K562 (cell line): ENCODE measurements around the gene PRELID1. TPM values are rescaled to one million over a fixed set of nuclear protein-coding genes. Genes with fewer than 3 reads are reported as not detected.

Experiments used
- C11orf30 ChIP-seq: fragments of 450-650 bp; IDR thresholded peaks from 2 replicates; pipeline ENCODE4 v1.6.1; 2016; ENCODE audit warnings: low read depth, mild to moderate bottlenecking
- ELF1 ChIP-seq: fragments of 200-800 bp; sonication (Bioruptor generic); IDR thresholded peaks from 2 replicates; pipeline ENCODE4 v1.6.1; 2016; ENCODE audit warnings: missing genetic modification characterization, missing compliant biosample characterization
- ESRRA ChIP-seq: fragments of 450-650 bp; IDR thresholded peaks from 2 replicates; pipeline ENCODE4 v1.6.1; 2014; ENCODE audit warnings: low read depth, mild to moderate bottlenecking, moderate library complexity, borderline replicate concordance
- FIP1L1 ChIP-seq: fragments of 200-400 bp; formaldehyde crosslinking; IDR thresholded peaks from 2 replicates; pipeline ENCODE4 v1.6.1; 2018; ENCODE audit warnings: mild to moderate bottlenecking, low read depth, low read length; ENCODE audit not compliant: poor library complexity, severe bottlenecking
- HNRNPUL1 ChIP-seq: fragments of 200-400 bp; formaldehyde crosslinking; IDR thresholded peaks from 2 replicates; pipeline ENCODE4 v1.6.1; 2017; ENCODE audit warnings: low read length
- IFI16 ChIP-seq: fragments of 250-450 bp; sonication (Bioruptor Pico); IDR thresholded peaks from 2 replicates; pipeline ENCODE4 v2.1.2; 2022; ENCODE audit warnings: mild to moderate bottlenecking, inconsistent platforms
- KAT7 ChIP-seq: sonication (generic); formaldehyde crosslinking; IDR thresholded peaks from 2 replicates; pipeline ENCODE4 v1.8.0; 2022; ENCODE audit warnings: missing genetic modification reagents, mild to moderate bottlenecking, borderline replicate concordance
- L3MBTL2 ChIP-seq: fragments of 450-650 bp; IDR thresholded peaks from 2 replicates; pipeline ENCODE4 v1.6.1; 2016; ENCODE audit warnings: mild to moderate bottlenecking, moderate library complexity
- NFATC3 ChIP-seq: fragments of 450-650 bp; IDR thresholded peaks from 2 replicates; pipeline ENCODE4 v1.6.1; 2017; ENCODE audit warnings: mild to moderate bottlenecking
- NFRKB ChIP-seq: fragments of 450-650 bp; IDR thresholded peaks from 2 replicates; pipeline ENCODE4 v1.6.1; 2016; ENCODE audit warnings: low read depth
- TARDBP ChIP-seq: fragments of 450-650 bp; IDR thresholded peaks from 2 replicates; pipeline ENCODE4 v1.6.1; 2016
- THAP12 ChIP-seq: fragments of 250-450 bp; sonication (Bioruptor Pico); IDR thresholded peaks from 2 replicates; pipeline ENCODE4 v1.9.0; 2021; ENCODE audit warnings: mild to moderate bottlenecking, inconsistent platforms
- ZFP91 ChIP-seq: sonication (generic); formaldehyde crosslinking; IDR thresholded peaks from 2 replicates; pipeline ENCODE4 v1.8.0; 2022; ENCODE audit warnings: mild to moderate bottlenecking, missing genetic modification reagents
- polyA plus RNA-seq, 8 experiments: library from polyadenylated mRNA; depleted of rRNA in 4 of 8; stranded (reverse) in 5 of 8; unstranded in 3 of 8; fragments of >200 nt; fragmentation: Nextera tagmentation in 2 of 8; fragmentation: Illumina TruSeq in 1 of 8; extraction: Ambion mirVana in 2 of 8; extraction: Trizol in 1 of 8; gene quantifications; 2 replicates each; pipeline versions ENCODE4 v1.2.1 to v1.2.3, GENCODE V29; 2011 to 2014; ENCODE audit warnings: inconsistent platforms in 1 of 8, missing spikeins in 1 of 8
- total RNA-seq, 7 experiments: library from RNA; depleted of rRNA in 6 of 7; stranded (reverse); fragments of >200 nt in 6 of 7; fragmentation: Illumina TruSeq in 2 of 7; extraction: Trizol in 2 of 7; gene quantifications; 2 replicates each; pipeline versions ENCODE4 v1.2.1 to v1.2.3, GENCODE V29; 2011 to 2021; ENCODE audit warnings: low replicate concordance in 1 of 7
- TF ChIP-seq, protein P1 (sequence below), 2 experiments: IDR thresholded peaks; 2 replicates each; pipeline ENCODE4 v1.6.1; 2011; ENCODE audit warnings: borderline replicate concordance in 1 of 2, control low read depth in 1 of 2, low read depth in 1 of 2, low read length in 1 of 2, mild to moderate bottlenecking in 1 of 2, mixed read lengths in 1 of 2, moderate library complexity in 1 of 2; ENCODE audit not compliant: insufficient read depth in 1 of 2, insufficient read length in 1 of 2, poor library complexity in 1 of 2, severe bottlenecking in 1 of 2; ENCODE audit errors: extremely low read depth in 1 of 2

PRELID1 gene
- total and polyA plus RNA-seq, 9 of the 15 experiments (the other 6 are each of a cell fraction or from before 2014, with no cell fraction given), result 40.1 to 484 (median 340) TPM

- peak; percentile 39; the same call in 1 of the 2 replicates for TF ChIP-seq THAP12
- no peak for TF ChIP-seq HNRNPUL1
- peak; percentile 64 for TF ChIP-seq FIP1L1
- TF ChIP-seq C11orf30, result peak; percentile 89
- TF ChIP-seq ELF1 (tag), result peak; percentile 84
- TF ChIP-seq L3MBTL2, result peak; percentile 79
- TF ChIP-seq NFRKB, result 0 out of 2 replicates have a peak, but pooled peaks have one; percentile 42
- TF ChIP-seq IFI16 (CRISPR knock-in tag), result no peak
- no peak for TF ChIP-seq TARDBP
- TF ChIP-seq, protein P1, sequence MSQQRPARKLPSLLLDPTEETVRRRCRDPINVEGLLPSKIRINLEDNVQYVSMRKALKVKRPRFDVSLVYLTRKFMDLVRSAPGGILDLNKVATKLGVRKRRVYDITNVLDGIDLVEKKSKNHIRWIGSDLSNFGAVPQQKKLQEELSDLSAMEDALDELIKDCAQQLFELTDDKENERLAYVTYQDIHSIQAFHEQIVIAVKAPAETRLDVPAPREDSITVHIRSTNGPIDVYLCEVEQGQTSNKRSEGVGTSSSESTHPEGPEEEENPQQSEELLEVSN (IDR thresholded peaks at IDR 0.05; ENCODE audit: borderline replicate concordance in 1 of 2, extremely low read depth in 1 of 2, insufficient read depth in 1 of 2, insufficient read length in 1 of 2, low read depth in 1 of 2, low read length in 1 of 2, poor library complexity in 1 of 2, severe bottlenecking in 1 of 2), result peak; percentile 31 to 36
- peak; percentile 55; the same call in 1 of the 2 replicates for TF ChIP-seq ESRRA
- TF ChIP-seq NFATC3, result no peak
- no peak for TF ChIP-seq ZFP91 (CRISPR knock-in tag)
- TF ChIP-seq KAT7, result peak; percentile 89
Measured at GRCh38 chr5:177303121-177303924, at the start of gene PRELID1, which contains the start of gene RAB24 (continued).
